Measurements from ENCODE around the gene ZNF280B. TPM values are rescaled to one million over a fixed set of nuclear protein-coding genes. Genes with fewer than 3 reads are reported as not detected.
"Not testable (repeated sequence)": the region's sequence is repeated elsewhere in the genome, so short reads cannot be mapped to it uniquely, and the experiment has no call there.

The ZNF280B gene
- total RNA-seq, 4 donors from 2014 or later, result under 0.01 to 3.8 (median 0.88) TPM; not detected in 1

DNA sequence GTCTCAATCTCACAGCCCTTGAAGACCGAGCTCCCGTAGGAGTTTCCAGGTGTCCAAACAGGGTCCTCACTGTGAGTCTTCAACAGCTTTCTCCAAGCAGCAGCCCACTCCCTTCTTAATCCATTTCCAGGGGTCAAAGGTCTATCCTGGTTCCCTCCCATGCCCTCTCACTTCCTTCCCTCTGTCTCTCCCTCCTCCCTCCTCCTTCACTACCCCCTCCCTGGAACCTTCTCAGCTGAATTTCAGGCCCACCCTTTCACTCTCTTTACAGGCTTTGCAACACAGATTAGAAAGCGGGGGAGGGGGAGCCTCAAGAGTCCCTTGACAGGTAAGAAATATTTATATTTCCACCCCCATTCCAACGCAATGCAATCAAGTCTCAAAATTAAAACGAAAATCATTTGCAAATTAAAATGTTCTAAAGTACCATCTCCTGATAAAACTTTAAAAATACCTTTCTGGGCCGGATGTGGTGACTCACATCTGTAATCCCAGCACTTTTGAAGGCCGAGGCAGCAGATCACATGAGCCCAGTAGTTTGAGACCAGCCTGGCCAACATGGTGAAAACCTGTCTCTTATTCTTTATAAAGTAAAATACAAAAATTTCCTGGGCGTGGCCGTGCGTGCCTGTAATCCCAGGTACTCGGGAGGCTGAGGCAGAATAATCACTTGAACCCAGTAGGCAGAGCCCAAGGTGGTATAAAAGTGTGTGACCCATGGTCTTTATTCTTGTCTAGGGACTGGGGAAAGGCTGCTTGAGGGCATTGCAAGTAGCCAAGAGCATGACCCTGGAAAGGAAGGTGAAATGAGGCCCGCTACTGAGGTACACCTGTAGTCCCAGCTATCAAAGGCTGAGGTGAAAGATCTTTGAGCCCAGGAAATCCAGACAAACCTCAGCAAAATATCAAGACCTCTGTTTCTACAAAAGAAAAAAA, 12.4 kb upstream of the ZNF280B start:
- intact Hi-C loops (cut with DNase I; ENCODE audit: low total_unique reads), result no loop called here
- no peaks in the 10 kb centered on the region for H3K27me3 ChIP-seq

DNA sequence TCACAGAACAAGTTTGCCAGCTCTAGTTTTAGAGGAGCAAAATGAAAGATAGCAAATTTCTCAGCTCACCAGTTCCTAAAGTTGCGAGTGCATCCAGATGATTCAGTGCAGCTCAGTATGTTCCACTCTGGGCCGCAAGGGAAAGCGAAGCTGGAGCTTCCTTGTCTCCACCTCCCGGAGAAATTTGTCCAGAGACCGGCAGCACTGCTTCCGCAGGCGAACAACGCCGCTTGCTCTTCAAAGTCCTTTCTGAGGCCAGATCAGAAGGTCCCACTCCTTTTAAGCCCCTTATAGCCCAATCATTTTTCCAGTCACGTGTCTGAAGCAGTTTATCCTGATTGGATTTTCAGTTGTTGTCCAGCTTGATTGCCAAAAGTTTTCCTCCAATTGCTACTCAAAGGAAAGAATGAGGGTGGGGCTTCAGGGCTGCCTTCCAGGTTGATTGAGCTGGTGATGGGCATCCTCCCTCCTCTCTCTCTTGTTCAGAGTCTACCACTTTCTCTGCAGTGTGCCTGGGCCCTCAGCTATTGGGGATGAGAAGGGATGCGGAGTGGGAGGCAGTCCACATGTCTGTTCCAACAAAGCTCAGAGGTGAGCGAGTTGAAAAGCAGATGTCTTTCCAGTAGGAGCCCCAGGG, 11.6 kb upstream of the ZNF280B start, which contains the start of gene ZNF280A:
Gene ZNF280A (minus strand): TSS at position 251 of the 637 bp plus-strand sequence. CDS start 4,640 bp downstream, outside the sequence.
- Histone ChIP-seq H3K4me3 (no peak within 1 kb of the TSS), H3K36me3 (no peaks in the 10 kb centered on the region), H3K9me3 (no peaks in the 10 kb centered on the region), H3K27me3 (no peaks in the 10 kb centered on the region), H3K4me1 (no peaks in the 10 kb centered on the region), H3K27ac (no peak within 1 kb of the TSS)
- TF ChIP-seq POLR2A (IDR thresholded peaks at IDR 0.05), result no peak
- TF ChIP-seq, protein P1, sequence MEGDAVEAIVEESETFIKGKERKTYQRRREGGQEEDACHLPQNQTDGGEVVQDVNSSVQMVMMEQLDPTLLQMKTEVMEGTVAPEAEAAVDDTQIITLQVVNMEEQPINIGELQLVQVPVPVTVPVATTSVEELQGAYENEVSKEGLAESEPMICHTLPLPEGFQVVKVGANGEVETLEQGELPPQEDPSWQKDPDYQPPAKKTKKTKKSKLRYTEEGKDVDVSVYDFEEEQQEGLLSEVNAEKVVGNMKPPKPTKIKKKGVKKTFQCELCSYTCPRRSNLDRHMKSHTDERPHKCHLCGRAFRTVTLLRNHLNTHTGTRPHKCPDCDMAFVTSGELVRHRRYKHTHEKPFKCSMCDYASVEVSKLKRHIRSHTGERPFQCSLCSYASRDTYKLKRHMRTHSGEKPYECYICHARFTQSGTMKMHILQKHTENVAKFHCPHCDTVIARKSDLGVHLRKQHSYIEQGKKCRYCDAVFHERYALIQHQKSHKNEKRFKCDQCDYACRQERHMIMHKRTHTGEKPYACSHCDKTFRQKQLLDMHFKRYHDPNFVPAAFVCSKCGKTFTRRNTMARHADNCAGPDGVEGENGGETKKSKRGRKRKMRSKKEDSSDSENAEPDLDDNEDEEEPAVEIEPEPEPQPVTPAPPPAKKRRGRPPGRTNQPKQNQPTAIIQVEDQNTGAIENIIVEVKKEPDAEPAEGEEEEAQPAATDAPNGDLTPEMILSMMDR (IDR thresholded peaks at IDR 0.05), result no peak
- DNase-seq, result no peak
- intact Hi-C loops (cut with DNase I; ENCODE audit: low total_unique reads), result no loop called here

More for the DNA sequence above, 12.4 kb upstream of the ZNF280B start:
- no peaks in the 10 kb centered on the region for H3K9me3 ChIP-seq
- no peak overlapping the region for H3K4me3 ChIP-seq
- TF ChIP-seq POLR2A (IDR thresholded peaks at IDR 0.05), result no peak
- TF ChIP-seq, protein P1 (IDR thresholded peaks at IDR 0.05), result no peak
- no peak for DNase-seq
- H3K36me3 ChIP-seq, result no peaks in the 10 kb centered on the region
- no peak overlapping the region for H3K27ac ChIP-seq
- H3K4me1 ChIP-seq, result no peaks in the 10 kb centered on the region

DNA sequence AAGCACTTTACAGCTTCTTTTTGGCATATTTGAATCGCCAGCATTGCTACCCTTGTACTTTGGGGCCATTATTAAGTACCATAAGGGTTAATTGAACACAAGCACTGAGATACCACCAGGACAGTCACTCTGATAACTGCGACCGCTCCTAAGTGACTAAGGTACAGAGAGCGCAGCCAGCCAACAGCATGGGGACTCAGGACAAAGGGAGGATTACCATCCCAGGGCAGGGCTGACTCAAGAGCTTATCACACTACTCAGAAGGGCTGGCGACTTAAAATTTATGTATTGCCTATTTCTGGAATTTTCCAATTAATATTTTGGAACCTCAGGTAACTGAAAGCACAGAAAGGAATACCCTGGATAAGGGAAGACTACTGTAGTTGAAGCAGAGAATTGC, 11.0 kb upstream of the ZNF280B start:
- Histone ChIP-seq H3K4me3 (no peak overlapping the region), H3K4me1 (no peaks in the 10 kb centered on the region), H3K27me3 (no peaks in the 10 kb centered on the region), H3K9me3 (no peaks in the 10 kb centered on the region), H3K27ac (no peak overlapping the region), H3K36me3 (no peaks in the 10 kb centered on the region)
- intact Hi-C loops (cut with DNase I; ENCODE audit: low total_unique reads), result no loop called here
- no peak for DNase-seq
- TF ChIP-seq POLR2A (IDR thresholded peaks at IDR 0.05), result no peak
- TF ChIP-seq, protein P1 (IDR thresholded peaks at IDR 0.05), result no peak

DNA sequence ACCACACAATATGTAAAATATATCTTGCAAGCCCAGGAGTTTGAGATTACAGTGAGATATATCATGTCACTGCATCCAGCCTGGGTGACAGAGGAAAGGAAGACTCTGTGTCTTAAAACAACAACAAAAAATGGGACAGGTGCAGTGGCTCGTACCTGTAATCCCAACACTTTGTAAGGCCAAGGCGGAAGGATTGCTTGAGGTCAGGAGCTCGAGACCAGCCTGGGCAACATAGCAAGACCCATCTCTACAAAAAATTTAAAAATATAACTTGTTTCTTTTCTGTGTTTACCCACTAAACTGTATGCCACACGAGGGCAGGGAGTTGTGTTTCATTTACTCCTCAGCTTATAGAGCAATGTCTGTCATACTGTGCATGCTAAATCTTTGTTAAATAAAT, 8.4 kb upstream of the ZNF280B start:
- no peak overlapping the region for H3K27ac ChIP-seq
- H3K27me3 ChIP-seq, result no peaks in the 10 kb centered on the region
- TF ChIP-seq POLR2A (IDR thresholded peaks at IDR 0.05), result no peak
- TF ChIP-seq, protein P1 (IDR thresholded peaks at IDR 0.05), result no peak
- H3K36me3 ChIP-seq, result no peaks in the 10 kb centered on the region
- no peaks in the 10 kb centered on the region for H3K4me1 ChIP-seq
- intact Hi-C loops (cut with DNase I; ENCODE audit: low total_unique reads), result no loop called here
- no peaks in the 10 kb centered on the region for H3K9me3 ChIP-seq
- DNase-seq, result no peak
- no peak overlapping the region for H3K4me3 ChIP-seq

DNA sequence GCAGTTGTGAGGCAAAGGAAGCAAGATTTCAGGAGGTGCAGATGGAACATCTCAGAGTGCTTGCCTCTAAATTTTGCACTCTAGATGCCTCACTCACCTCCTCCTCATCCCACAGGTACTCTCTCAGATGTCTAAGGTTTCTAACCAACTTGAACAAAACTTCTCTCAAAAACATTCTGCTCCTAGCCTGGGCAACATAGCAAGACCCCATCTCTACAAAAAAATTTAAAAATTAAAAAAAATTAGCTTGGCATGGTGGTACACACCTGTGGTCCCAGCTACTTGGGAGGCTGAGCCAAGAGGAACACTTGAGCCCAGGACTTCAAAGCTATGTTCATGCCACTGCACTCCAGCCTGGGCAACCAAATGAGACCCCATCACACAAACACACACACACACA, 7.3 kb upstream of the ZNF280B start:
- no peaks in the 10 kb centered on the region for H3K27me3 ChIP-seq
- intact Hi-C loops (cut with DNase I; ENCODE audit: low total_unique reads), result no loop called here

DNA sequence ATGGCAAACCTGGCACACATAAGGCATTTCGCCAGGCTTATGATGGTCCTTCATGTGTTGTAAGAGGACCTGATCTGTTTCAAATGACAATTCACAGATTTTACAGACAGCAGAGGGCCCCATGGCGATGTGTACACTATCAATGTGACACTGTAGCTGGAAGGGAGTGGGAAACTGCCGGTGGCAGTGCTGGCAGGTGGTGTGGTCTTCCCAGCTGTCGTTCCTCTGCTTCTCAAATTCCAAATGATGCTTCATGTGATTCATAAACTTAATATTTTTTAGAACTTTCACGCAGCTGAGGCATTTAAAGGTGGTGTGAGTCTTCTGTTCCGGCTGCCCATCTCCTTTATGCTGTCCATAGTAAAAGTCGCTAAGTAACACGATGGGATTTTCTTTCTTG, 5.9 kb upstream of the ZNF280B start:
- H3K4me3 ChIP-seq; H3K36me3 ChIP-seq; H3K27ac ChIP-seq; DNase-seq; H3K4me1 ChIP-seq; H3K9me3 ChIP-seq; H3K27me3 ChIP-seq; intact Hi-C loops (cut with DNase I; ENCODE audit: low total_unique reads): not testable (repeated sequence)

More for the DNA sequence above, 7.3 kb upstream of the ZNF280B start:
- no peaks in the 10 kb centered on the region for H3K9me3 ChIP-seq
- no peaks in the 10 kb centered on the region for H3K4me1 ChIP-seq
- H3K36me3 ChIP-seq, result no peaks in the 10 kb centered on the region
- H3K27ac ChIP-seq, result no peak overlapping the region
- no peak overlapping the region for H3K4me3 ChIP-seq
- no peak for TF ChIP-seq POLR2A (IDR thresholded peaks at IDR 0.05)
- TF ChIP-seq, protein P1 (IDR thresholded peaks at IDR 0.05), result no peak
- no peak for DNase-seq

Measured in uterus (tissue), 4 donors.